B cell (primary cell): ENCODE results near the gene CHIA. TPM values are rescaled to one million over a fixed set of nuclear protein-coding genes. Genes with fewer than 3 reads are reported as not detected.

Source experiments
- ATAC-seq: fragments of 200-7000 bp; cut with Tn5 transposase; one replicate; pipeline ENCODE4 v1.10.0; 2021; ENCODE audit warnings: low read depth, mild to moderate bottlenecking, moderate number of reproducible peaks, moderate library complexity
- CTCF ChIA-PET: fragments of 350-600 bp; sonication (Branson Sonifier 250); formaldehyde crosslinking; loops from one replicate; lab custom pipeline; 2021; ENCODE audit warnings: antibody characterized with exemption, inconsistent platforms; lab: Charles Lee
- POLR2A ChIA-PET: fragments of 350-600 bp; sonication (Branson Sonifier 250); formaldehyde crosslinking; loops from one replicate; lab custom pipeline; 2021; ENCODE audit warnings: antibody characterized with exemption; lab: Charles Lee
- DNase-seq: peaks from one replicate; pipeline ENCODE4 v3.0.0; 2013
- H2AFZ ChIP-seq: 2 replicates; pipeline ENCODE4 v1.6.1; 2012; ENCODE audit warnings: mild to moderate bottlenecking, low read depth, low read length; ENCODE audit not compliant: insufficient read depth, poor library complexity, severe bottlenecking
- H3K27ac ChIP-seq, 2 donors: 1 replicate in 1 of 2; 2 replicates in 1 of 2; pipeline ENCODE4 v1.5.1; 2012 to 2013; ENCODE audit warnings: low read length in 2 of 2, mild to moderate bottlenecking in 2 of 2, moderate library complexity in 1 of 2
- H3K27me3 ChIP-seq, 4 experiments: fragments of 200-600 bp in 1 of 4; sonication (generic) in 1 of 4; replicated peaks in 1 of 4; 1 replicate in 2 of 4; 2 replicates in 2 of 4; pipeline versions ENCODE4 v1.6.1 to v1.7.0; 2013 to 2016; ENCODE audit warnings: low read length in 3 of 4, mild to moderate bottlenecking in 2 of 4, mixed read lengths in 1 of 4, moderate library complexity in 1 of 4; ENCODE audit not compliant: insufficient read depth in 4 of 4, control insufficient read depth in 3 of 4; ENCODE audit errors: control extremely low read depth in 1 of 4
- H3K36me3 ChIP-seq, 2 experiments: replicated peaks in 1 of 2; 1 replicate in 1 of 2; 2 replicates in 1 of 2; pipeline versions ENCODE4 v1.6.1 to v1.7.1; 2013; ENCODE audit warnings: low read length in 1 of 2; ENCODE audit not compliant: insufficient read depth in 2 of 2, control insufficient read depth in 1 of 2; ENCODE audit errors: control extremely low read depth in 1 of 2, extremely low read depth in 1 of 2
- H3K4me1 ChIP-seq, 2 donors: fragments of 200-600 bp in 1 of 2; sonication (generic) in 1 of 2; 1 replicate in 1 of 2; 2 replicates in 1 of 2; pipeline versions ENCODE4 v1.5.1 to v1.6.1; 2013 to 2017; ENCODE audit warnings: low read length in 2 of 2; ENCODE audit not compliant: control insufficient read depth in 2 of 2, insufficient read depth in 2 of 2
- H3K4me2 ChIP-seq: replicated peaks from 2 replicates; pipeline ENCODE3; 2012; ENCODE audit warnings: mild to moderate bottlenecking, low read depth, low read length; ENCODE audit not compliant: poor library complexity, severe bottlenecking
- H3K4me3 ChIP-seq, 5 experiments: fragments of 200-600 bp in 1 of 5; sonication (generic) in 1 of 5; 1 replicate in 3 of 5; 2 replicates in 2 of 5; pipeline versions ENCODE4 v1.5.1 to v1.7.0; 2011 to 2016; ENCODE audit warnings: low read length in 4 of 5, mild to moderate bottlenecking in 4 of 5, low read depth in 2 of 5, control low read depth in 1 of 5, moderate library complexity in 1 of 5; ENCODE audit not compliant: insufficient read depth in 1 of 5; ENCODE audit errors: control extremely low read depth in 1 of 5, extremely low read depth in 1 of 5
- H3K79me2 ChIP-seq: fragments of 200-600 bp; sonication (generic); one replicate; pipeline ENCODE4 v1.6.0; 2016; ENCODE audit warnings: low read length; ENCODE audit not compliant: control insufficient read depth, insufficient read depth
- H3K9ac ChIP-seq: fragments of 200-600 bp; sonication (generic); 2 replicates; pipeline ENCODE4 v1.6.1; 2017; ENCODE audit warnings: mild to moderate bottlenecking, low read length, moderate library complexity
- H3K9me3 ChIP-seq, 3 donors: one replicate each; pipeline versions ENCODE4 v1.6.1 to v1.7.1; 2013; ENCODE audit warnings: low read length in 2 of 3; ENCODE audit not compliant: control insufficient read depth in 2 of 3, insufficient read depth in 1 of 3; ENCODE audit errors: control extremely low read depth in 1 of 3
- H4K20me1 ChIP-seq: 2 replicates; pipeline ENCODE4 v1.6.0; 2012; ENCODE audit warnings: mild to moderate bottlenecking, low read length; ENCODE audit not compliant: insufficient read depth, control insufficient read depth, poor library complexity, severe bottlenecking
- H3K27ac Mint-ChIP-seq: one replicate; pipeline ENCODE4 v1.8.0; 2021; ENCODE audit warnings: mixed read lengths
- H3K27me3 Mint-ChIP-seq: one replicate; pipeline ENCODE4 v1.8.0; 2021; ENCODE audit warnings: mixed read lengths
- H3K4me1 Mint-ChIP-seq: one replicate; pipeline ENCODE4 v1.8.0; 2021; ENCODE audit warnings: mixed read lengths
- H3K4me3 Mint-ChIP-seq: one replicate; pipeline ENCODE4 v1.8.0; 2021; ENCODE audit warnings: mixed read lengths
- H3K9me3 Mint-ChIP-seq: one replicate; pipeline ENCODE4 v1.8.0; 2022; ENCODE audit warnings: mixed read lengths; ENCODE audit not compliant: insufficient read depth
- EZH2 ChIP-seq: IDR thresholded peaks from 2 replicates; pipeline ENCODE4 v1.6.1; 2012; ENCODE audit warnings: borderline replicate concordance, low read depth, mild to moderate bottlenecking, moderate library complexity, low read length; ENCODE audit not compliant: insufficient read depth, poor library complexity, severe bottlenecking
- WGBS: methylation state at CpG from one replicate; pipeline ENCODE4 v1.1.5; 2013; ENCODE audit warnings: missing lambda C conversion rate; ENCODE audit not compliant: insufficient coverage; 5-methylcytosine and 5-hydroxymethylcytosine counted together
- intact Hi-C: fragments of 100-400 bp; cut with micrococcal nuclease; formaldehyde crosslinking; loops from one replicate; pipeline ENCODE4 v1.10.0; 2022
- polyA plus RNA-seq: library from polyadenylated mRNA; depleted of rRNA; stranded (reverse); fragments of >200 nt; gene quantifications from 2 replicates; pipeline ENCODE4 v1.2.3, GENCODE V29; 2012
- total RNA-seq, 2 donors: library from RNA; stranded (reverse); fragments of 120-200 nt in 1 of 2; gene quantifications; 1 replicate in 1 of 2; 2 replicates in 1 of 2; pipeline versions ENCODE4 v1.2.3 to v1.2.4, GENCODE V29; 2013 to 2022
- TF ChIP-seq, protein P1 (sequence below): fragments of 200-600 bp; IDR thresholded peaks from one replicate; pipeline ENCODE4 v1.8.0; 2022; ENCODE audit warnings: antibody characterized with exemption, mild to moderate bottlenecking

Gene CHIA
- total and polyA plus RNA-seq, 2 donors (not counting 1 experiment from before 2014, with no cell fraction given), result not detected

DNA sequence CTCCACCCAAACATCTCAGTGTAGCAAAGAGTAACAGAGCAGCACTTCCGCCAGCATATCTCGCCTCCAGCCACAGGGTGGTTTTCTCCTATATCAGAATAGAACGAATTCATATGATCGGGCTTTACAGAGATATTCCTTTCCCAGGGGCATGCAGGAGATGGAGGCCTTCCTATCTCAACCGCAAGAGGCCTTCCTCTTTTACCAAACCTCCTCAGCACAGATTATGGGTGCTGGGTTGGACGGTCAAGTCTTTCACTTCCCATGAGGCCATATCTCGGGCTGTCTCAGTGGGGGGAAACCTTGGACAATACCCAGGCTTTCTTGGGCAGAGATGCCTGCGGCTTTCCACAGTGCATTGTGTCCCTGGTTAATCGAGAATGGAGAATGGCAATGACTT is 71.1 kb downstream of the CHIA start:
- Mint-ChIP-seq H3K4me3 (no peak overlapping the region), H3K4me1 (no peaks in the 10 kb centered on the region), H3K9me3 (no peaks in the 10 kb centered on the region), H3K27ac (no peak overlapping the region), H3K27me3 (peaks cover 20% of the 10 kb centered on the region)
- no peak overlapping the region for H3K4me3 ChIP-seq
- no peak for DNase-seq
- WGBS, result 85% methylated on average over 7 of the region's 9 CpGs
- H3K27me3 ChIP-seq, result peaks cover 0 to 4% (median 0%) of the 10 kb centered on the region in 4 experiments
- intact Hi-C loops, result no loop called here
- H3K4me2 ChIP-seq, result no peak overlapping the region
- CTCF ChIA-PET, result no interaction called here
- no peak overlapping the region for H2AFZ ChIP-seq
- no peaks in the 10 kb centered on the region for H3K4me1 ChIP-seq
- TF ChIP-seq, protein P1, sequence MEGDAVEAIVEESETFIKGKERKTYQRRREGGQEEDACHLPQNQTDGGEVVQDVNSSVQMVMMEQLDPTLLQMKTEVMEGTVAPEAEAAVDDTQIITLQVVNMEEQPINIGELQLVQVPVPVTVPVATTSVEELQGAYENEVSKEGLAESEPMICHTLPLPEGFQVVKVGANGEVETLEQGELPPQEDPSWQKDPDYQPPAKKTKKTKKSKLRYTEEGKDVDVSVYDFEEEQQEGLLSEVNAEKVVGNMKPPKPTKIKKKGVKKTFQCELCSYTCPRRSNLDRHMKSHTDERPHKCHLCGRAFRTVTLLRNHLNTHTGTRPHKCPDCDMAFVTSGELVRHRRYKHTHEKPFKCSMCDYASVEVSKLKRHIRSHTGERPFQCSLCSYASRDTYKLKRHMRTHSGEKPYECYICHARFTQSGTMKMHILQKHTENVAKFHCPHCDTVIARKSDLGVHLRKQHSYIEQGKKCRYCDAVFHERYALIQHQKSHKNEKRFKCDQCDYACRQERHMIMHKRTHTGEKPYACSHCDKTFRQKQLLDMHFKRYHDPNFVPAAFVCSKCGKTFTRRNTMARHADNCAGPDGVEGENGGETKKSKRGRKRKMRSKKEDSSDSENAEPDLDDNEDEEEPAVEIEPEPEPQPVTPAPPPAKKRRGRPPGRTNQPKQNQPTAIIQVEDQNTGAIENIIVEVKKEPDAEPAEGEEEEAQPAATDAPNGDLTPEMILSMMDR, result no peak
- no peak for TF ChIP-seq EZH2
- H3K9me3 ChIP-seq, result no peaks in the 10 kb centered on the region
- no peaks in the 10 kb centered on the region for H3K36me3 ChIP-seq
- POLR2A ChIA-PET, result no interaction called here
- ATAC-seq, result no peak
- no peaks in the 10 kb centered on the region for H4K20me1 ChIP-seq
- H3K9ac ChIP-seq, result no peak overlapping the region
- no peaks in the 10 kb centered on the region for H3K79me2 ChIP-seq
- H3K27ac ChIP-seq, result no peak overlapping the region

GRCh38 chr1:111364690-111365089 is 74.0 kb downstream of the CHIA start:
- Mint-ChIP-seq H3K27me3 (peaks cover 37% of the 10 kb centered on the region), H3K4me3 (no peak overlapping the region), H3K9me3 (no peaks in the 10 kb centered on the region), H3K4me1 (no peaks in the 10 kb centered on the region), H3K27ac (no peak overlapping the region)
- TF ChIP-seq, protein P1, result no peak
- no peak for TF ChIP-seq EZH2
- no peak overlapping the region for H3K27ac ChIP-seq
- no peaks in the 10 kb centered on the region for H3K4me1 ChIP-seq
- WGBS, result no CpG with 5 or more reads among the region's 4 CpGs
- ATAC-seq (no peak), DNase-seq (no peak)
- ChIA-PET CTCF (no interaction called here), POLR2A (no interaction called here)
- H3K9ac ChIP-seq, result no peak overlapping the region
- H3K27me3 ChIP-seq, result peaks cover 0 to 10% (median 6%) of the 10 kb centered on the region in 4 experiments
- H3K79me2 ChIP-seq, result no peaks in the 10 kb centered on the region
- H3K4me3 ChIP-seq, result no peak overlapping the region
- H3K4me2 ChIP-seq, result no peak overlapping the region
- H2AFZ ChIP-seq, result no peak overlapping the region
- H3K36me3 ChIP-seq, result no peaks in the 10 kb centered on the region
- no peaks in the 10 kb centered on the region for H4K20me1 ChIP-seq
- intact Hi-C loops, result no loop called here
- H3K9me3 ChIP-seq, result no peaks in the 10 kb centered on the region
